GM12801 (cell line): ENCODE data around the gene GLRX.

Experiments used
- CTCF ChIP-seq: IDR thresholded peaks from one replicate; pipeline ENCODE4 v1.5.1; 2011; ENCODE audit warnings: control low read depth; ENCODE audit not compliant: insufficient read length; ENCODE audit errors: extremely low read depth

Gene GLRX

GRCh38 chr5:95827892-95828246 lies 5.3 kb upstream of the GLRX start:
- TF ChIP-seq CTCF: no peak

- no peak for TF ChIP-seq CTCF
These were observed 4.7 kb upstream of the GLRX start for GRCh38 chr5:95826949-95827891.

GRCh38 chr5:95825495-95825894 lies 3.0 kb upstream of the GLRX start:
- TF ChIP-seq CTCF: no peak

- TF ChIP-seq CTCF: no peak
These were observed 2.2 kb upstream of the GLRX start for GRCh38 chr5:95824747-95825146.

DNA sequence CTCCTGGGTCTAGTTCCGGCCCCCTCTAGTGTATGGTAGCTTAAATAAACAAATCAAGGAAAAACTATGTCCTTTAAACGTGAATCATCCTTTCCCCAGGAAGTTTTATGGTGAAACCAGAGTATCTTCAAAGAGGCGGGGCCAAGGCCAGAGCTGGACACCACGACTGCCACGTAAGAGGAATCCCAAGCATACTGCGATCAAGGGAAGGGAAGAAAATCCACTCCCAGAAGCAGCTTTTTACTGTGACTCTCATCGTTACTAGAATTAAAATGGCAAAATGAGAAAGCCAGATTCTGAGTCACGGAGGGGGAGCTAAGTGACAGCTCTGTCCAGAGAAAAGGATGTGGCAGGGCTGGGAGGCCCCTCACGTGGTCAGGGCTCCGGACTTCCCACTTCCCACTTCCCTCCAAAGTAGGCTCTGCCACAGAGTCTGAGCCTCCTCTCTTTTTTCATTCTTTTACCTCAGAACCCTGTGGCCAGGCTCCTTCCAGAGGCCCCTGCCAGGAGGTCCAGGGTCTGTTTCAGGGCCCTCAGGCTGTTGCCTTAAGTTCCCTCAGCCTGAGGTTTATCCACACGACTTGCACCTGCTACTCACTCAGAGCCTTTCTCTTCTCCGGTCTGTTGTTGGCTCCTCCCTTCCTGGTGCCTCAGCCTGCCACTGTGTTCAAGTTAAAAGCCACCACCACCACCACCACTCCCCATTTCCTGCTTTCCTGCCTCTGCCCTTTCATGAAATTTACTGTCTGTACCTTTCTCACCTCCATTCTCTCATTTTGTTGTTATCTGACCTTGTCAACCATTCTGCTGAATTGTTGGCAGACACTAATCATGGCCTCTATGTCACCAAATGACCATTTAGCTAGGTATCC lies 1.4 kb upstream of the GLRX start:
- no peak for TF ChIP-seq CTCF

DNA sequence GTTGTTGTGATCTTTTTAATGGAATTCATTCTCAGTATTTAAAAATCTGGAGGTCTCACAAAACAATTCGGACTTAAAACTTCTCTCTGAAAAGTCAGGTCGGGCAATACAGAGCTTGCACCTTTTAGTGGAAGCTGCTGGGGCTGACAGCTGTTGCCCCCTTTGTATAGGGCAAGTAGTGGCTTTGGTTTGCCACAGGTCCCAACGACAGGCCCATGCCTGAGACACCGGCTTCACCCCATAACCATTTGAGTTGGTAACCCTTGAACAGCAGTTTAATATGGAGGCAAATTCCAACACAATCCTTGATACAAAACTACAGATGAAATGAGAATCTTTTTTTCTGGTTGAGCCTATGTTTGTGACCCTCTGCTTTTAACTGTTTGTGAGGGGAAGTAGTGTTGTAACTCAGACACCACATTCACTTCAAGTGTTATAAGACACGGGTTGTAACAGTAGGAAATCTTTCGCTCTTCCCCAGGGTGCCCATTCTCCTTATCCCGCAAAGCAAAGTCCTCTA lies 752 bp upstream of the GLRX start:
- TF ChIP-seq CTCF: no peak

DNA sequence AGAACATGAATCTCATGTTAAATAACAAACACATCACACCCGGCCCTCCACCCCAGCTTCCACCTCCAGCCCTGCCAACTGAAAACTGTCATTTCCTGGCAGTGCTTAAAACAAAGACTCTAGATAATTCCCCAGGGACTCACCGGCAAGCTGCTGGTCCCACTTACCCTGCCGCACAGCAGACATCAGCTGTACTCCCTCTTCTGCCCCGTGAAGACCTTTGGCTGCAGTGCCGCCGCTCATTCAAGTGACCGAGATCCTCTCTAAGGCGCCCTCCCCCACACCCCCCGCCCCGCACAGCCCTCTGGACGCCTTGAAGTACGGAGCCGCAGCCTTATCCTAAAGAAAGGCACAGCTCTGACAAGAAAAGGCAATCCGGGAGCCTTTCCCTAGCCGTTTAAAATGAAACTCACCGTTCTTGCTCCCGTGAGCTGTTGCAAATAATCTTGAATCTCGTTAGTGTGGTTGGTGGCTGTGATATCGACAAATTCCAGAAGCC lies 434 bp downstream of the GLRX start:
- TF ChIP-seq CTCF: no peak
